HEK293 (cell line): Measurements from ENCODE around the gene ZNF19.

Source experiments
- CTCF ChIP-seq: fragments of 450-650 bp; formaldehyde crosslinking; IDR thresholded peaks from 2 replicates; pipeline ENCODE4 v1.5.1; 2016; ENCODE audit warnings: missing biosample characterization, missing genetic modification characterization
- GLI4 ChIP-seq: fragments of 450-650 bp; formaldehyde crosslinking; IDR thresholded peaks from 2 replicates; pipeline ENCODE4 v1.5.1; 2016; ENCODE audit warnings: missing biosample characterization, missing genetic modification characterization
- KLF10 ChIP-seq: fragments of 450-650 bp; IDR thresholded peaks from 2 replicates; pipeline ENCODE4 v1.5.1; 2018; ENCODE audit warnings: missing biosample characterization, mild to moderate bottlenecking, missing genetic modification characterization
- REST ChIP-seq: fragments of 450-650 bp; formaldehyde crosslinking; IDR thresholded peaks from 2 replicates; pipeline ENCODE4 v1.5.1; 2016; ENCODE audit warnings: missing biosample characterization, missing genetic modification characterization
- ZBTB8A ChIP-seq: fragments of 450-650 bp; formaldehyde crosslinking; IDR thresholded peaks from 2 replicates; pipeline ENCODE4 v1.5.1; 2016; ENCODE audit warnings: missing biosample characterization, missing genetic modification characterization
- ZNF416 ChIP-seq: fragments of 450-650 bp; formaldehyde crosslinking; IDR thresholded peaks from 2 replicates; pipeline ENCODE4 v1.5.1; 2016; ENCODE audit warnings: missing biosample characterization, missing genetic modification characterization
- TF ChIP-seq, protein P1 (sequence below): fragments of 450-650 bp; formaldehyde crosslinking; IDR thresholded peaks from 2 replicates; pipeline ENCODE4 v1.5.1; 2017; ENCODE audit warnings: missing biosample characterization, mild to moderate bottlenecking, missing genetic modification characterization, moderate library complexity
- TF ChIP-seq, protein P2 (sequence below): fragments of 450-650 bp; formaldehyde crosslinking; IDR thresholded peaks from 2 replicates; pipeline ENCODE4 v1.5.1; 2016; ENCODE audit warnings: missing biosample characterization, missing genetic modification characterization, low read depth
- TF ChIP-seq, protein P3 (sequence below): fragments of 450-650 bp; formaldehyde crosslinking; IDR thresholded peaks from 2 replicates; pipeline ENCODE4 v1.5.1; 2016; ENCODE audit warnings: missing biosample characterization, missing genetic modification characterization

DNA sequence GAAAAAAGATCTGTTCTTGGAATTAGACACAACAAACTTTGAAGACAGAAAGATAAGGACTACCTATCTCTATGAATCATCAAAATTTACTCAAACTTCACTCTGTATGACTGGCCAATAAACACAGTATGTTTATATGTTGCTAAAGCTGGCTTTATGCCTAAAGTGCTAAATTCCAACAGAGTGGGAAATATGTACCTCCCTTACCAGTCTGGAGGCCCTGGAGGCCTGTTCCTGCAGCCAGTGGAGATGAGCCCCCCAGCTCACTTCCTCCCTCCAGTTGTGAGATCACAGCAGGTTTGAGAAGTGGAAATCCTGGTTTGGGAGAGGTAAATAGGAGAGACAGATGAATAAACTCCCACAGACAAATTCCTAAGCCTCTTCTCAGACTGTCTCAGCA lies 36.1 kb downstream of the ZNF19 start:
- no peak for TF ChIP-seq GLI4 (tag by site-specific recombination)
- TF ChIP-seq, protein P1, sequence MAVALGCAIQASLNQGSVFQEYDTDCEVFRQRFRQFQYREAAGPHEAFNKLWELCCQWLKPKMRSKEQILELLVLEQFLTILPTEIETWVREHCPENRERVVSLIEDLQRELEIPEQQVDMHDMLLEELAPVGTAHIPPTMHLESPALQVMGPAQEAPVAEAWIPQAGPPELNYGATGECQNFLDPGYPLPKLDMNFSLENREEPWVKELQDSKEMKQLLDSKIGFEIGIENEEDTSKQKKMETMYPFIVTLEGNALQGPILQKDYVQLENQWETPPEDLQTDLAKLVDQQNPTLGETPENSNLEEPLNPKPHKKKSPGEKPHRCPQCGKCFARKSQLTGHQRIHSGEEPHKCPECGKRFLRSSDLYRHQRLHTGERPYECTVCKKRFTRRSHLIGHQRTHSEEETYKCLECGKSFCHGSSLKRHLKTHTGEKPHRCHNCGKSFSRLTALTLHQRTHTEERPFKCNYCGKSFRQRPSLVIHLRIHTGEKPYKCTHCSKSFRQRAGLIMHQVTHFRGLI (tag by site-specific recombination): no peak
- no peak for TF ChIP-seq REST (tag by site-specific recombination)
- TF ChIP-seq, protein P2, sequence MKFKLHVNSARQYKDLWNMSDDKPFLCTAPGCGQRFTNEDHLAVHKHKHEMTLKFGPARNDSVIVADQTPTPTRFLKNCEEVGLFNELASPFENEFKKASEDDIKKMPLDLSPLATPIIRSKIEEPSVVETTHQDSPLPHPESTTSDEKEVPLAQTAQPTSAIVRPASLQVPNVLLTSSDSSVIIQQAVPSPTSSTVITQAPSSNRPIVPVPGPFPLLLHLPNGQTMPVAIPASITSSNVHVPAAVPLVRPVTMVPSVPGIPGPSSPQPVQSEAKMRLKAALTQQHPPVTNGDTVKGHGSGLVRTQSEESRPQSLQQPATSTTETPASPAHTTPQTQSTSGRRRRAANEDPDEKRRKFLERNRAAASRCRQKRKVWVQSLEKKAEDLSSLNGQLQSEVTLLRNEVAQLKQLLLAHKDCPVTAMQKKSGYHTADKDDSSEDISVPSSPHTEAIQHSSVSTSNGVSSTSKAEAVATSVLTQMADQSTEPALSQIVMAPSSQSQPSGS (tag by site-specific recombination): no peak
- TF ChIP-seq CTCF (tag by site-specific recombination): no peak
- TF ChIP-seq, protein P3, sequence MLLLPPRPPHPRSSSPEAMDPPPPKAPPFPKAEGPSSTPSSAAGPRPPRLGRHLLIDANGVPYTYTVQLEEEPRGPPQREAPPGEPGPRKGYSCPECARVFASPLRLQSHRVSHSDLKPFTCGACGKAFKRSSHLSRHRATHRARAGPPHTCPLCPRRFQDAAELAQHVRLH (tag by site-specific recombination): no peak
- TF ChIP-seq ZNF416 (tag by site-specific recombination): no peak
- no peak for TF ChIP-seq KLF10 (tag by site-specific recombination)
- TF ChIP-seq ZBTB8A: no peak
